Nucleus accumbens (tissue), 56 donors: ENCODE results near the gene NLGN1.
"Not testable (repeated sequence)": the region's sequence is repeated elsewhere in the genome, so short reads cannot be mapped to it uniquely, and the experiment has no call there.

Experiments
- DNase-seq, 56 donors: peaks; one replicate each; lab custom pipeline; 2025; lab: John Stamatoyannopoulos, UW

Gene NLGN1

DNA sequence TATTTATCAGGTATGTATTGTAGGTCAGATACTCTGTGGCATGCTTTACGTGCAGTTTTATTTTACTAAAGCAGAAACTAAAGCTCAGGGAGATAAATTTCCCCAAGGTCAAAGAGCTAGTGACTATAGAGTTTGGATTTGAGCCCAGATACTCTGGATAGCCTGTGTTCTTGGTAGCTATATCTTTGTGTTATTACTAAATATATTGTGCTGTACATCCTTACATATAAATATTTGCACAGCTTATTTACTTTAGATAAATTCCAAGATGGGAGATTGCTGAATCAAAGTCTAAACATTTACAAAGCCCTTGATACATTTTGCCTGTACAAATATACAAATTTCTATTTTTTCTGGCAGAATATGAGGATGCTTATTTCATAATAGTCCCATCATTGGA lies 800.7 kb downstream of the NLGN1 start:
- DNase-seq = no peak

- no peak for DNase-seq
Measured at GRCh38 chr3:174199696-174200095, 802.2 kb downstream of the NLGN1 start.

DNA sequence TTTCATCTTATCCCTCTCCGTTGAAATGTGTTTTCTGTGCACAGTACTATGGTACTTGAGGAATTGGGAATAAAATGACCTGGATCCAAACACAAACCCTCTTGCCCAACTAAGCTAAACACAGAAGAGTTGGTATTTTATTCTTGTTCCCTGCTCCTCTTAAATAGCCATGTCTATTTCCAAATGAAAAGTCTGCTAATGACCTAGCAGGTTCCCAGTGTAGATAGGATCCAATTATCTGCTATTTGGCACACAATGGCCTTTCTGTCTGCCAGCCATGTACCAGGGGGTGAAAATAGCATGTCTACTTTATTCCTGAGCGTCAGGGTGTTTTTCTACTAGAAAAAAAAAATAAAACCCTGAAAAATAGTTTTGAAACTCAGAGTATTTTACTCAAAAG lies 804.6 kb downstream of the NLGN1 start:
- DNase-seq = peak in 1 of 56 donors; percentile 0

DNA sequence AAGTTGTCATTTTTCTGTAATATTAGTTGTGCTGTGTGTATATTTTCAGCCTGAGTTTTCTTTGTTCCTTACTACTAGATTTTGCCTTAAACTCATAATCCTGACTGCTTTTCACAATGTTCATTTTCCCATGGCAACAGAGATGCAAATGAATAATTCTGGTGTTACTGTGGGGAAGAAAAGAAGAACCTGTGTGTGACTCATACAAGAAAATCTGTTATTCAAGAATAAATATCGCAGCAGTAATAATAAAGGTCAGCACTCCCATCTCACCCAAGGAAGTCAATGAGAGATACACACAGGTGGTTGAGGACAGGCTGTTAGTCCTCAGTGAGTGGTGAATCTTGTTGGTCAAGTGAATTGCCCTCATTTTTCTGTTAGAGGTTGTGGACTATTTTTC lies 805.0 kb downstream of the NLGN1 start:
- no peak for DNase-seq

- DNase-seq = no peak
Measured at GRCh38 chr3:174204765-174205164, 807.2 kb downstream of the NLGN1 start.

DNA sequence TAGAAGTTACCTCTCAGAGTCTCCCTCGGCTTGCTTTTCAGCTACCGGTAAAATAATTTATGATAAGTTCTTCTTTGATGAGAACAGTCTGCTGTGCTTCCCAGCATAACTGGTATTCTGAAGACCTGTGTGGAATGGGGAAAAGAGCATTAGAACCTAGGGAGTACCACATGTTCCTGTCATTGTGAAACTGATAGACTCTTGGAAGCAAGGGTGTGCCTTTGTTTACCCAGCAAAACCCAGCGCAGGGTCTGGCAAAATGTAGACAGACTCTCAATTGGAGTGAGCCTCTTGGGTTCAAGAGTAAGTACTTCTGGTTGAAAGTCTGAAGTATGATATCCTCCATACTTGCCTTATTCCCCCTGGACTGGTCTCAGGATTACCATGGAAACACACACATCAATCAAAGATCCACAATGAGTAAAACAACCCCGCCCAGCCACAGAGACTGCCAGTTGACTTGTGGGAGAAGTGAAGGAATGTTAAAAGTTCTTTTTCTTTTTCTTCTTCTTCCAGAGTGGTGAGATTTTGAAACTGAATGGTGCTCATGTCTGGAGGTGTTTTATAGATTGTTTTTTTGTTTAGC lies 809.2 kb downstream of the NLGN1 start:
- DNase-seq = no peak

GRCh38 chr3:174208161-174208560 lies 810.6 kb downstream of the NLGN1 start:
- DNase-seq = no peak

- not testable (repeated sequence) for DNase-seq
Measured at GRCh38 chr3:174211896-174212295, 814.4 kb downstream of the NLGN1 start.

- no peak for DNase-seq
Measured at GRCh38 chr3:174215456-174215855, 817.9 kb downstream of the NLGN1 start.

DNA sequence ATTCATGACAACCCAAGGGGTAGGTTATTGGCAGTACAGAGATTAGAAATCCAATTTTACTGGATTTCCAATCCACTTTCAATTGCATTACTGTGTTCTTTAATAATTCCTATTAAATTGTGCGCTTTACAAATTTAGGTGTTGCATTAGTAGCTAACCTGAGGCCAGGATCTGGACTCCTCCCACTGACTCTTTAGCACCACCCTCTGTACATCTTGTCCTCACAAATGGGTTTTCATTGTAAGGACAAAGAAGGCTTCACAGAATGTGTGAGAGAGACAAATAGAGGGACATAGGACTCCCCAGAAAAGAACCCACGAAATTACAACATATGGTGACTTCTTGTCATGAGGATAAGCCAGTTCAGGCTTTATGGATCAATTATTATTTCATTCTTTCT lies 818.5 kb downstream of the NLGN1 start:
- DNase-seq = no peak

DNA sequence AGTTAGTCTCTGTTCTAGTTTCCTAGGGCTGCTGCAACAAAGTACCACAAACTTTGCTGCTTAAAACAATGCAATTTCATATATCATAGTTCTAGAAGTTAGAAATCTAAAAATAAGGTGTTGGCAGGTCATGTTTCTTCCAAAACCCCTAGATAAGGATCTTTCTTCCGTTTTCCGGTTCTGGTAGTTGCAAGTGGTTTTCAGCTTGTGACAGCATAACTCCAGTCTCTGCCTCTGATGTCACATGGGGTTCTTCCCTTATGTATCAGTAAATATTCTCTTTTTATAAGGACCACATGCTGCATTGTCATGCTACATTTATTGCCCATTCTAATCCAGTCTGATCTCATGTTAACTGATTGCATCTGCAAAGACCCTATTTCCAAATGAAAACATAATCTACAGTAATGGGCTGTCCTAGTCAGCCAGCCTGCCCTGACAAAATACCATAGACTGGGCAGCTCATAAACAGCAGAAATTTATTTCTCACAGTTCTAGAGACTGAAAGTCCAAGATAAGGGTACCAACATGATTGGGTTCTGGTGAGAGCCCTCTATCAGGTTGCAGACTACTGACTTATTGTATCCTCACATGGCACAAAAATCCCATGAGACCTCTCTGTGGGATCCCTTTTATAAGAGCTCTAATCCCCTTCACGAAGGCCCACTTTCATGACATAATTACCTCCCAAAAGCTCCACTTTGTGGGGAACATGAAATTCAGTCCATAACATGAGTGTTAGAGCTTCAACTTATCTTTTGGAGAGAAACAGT lies 819.6 kb downstream of the NLGN1 start:
- no peak for DNase-seq

DNA sequence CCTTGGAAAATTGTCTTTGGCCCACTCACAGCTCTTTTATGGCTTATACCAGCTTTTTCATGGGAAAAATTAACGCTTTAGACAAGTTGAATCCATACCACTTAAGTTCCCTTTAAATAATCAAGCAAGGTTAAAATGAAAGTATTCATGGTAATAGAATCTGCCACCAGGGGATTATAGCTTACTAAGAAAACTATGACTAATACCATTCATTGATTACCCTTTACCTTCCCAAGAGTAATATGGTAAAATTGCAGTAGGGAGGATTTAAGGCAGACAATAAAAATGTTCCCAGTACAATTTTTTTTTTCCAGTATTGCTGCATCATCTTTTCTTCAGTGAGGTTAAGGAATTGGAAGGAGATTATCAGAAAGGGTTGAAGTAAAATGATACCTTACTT lies 820.5 kb downstream of the NLGN1 start:
- DNase-seq = no peak

DNA sequence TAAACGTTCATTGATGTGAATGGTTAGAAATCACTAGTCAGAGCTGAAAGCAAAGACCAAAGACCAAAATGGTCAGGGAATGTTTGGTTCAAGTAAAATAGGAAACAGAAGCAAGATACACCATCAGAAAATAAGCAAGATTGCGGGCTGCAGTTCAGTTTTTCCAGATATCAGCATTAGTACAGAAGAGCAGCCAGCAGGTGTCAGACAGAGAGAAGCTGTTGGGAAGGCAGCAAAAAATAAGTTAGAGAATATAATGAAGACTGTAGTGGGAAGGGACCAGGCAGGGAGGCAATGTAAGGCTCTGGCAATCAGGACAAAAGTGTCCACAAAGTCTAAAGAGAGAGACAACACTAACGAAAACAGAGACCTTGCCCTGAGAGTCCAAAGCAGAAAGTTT lies 822.2 kb downstream of the NLGN1 start:
- no peak for DNase-seq

DNA sequence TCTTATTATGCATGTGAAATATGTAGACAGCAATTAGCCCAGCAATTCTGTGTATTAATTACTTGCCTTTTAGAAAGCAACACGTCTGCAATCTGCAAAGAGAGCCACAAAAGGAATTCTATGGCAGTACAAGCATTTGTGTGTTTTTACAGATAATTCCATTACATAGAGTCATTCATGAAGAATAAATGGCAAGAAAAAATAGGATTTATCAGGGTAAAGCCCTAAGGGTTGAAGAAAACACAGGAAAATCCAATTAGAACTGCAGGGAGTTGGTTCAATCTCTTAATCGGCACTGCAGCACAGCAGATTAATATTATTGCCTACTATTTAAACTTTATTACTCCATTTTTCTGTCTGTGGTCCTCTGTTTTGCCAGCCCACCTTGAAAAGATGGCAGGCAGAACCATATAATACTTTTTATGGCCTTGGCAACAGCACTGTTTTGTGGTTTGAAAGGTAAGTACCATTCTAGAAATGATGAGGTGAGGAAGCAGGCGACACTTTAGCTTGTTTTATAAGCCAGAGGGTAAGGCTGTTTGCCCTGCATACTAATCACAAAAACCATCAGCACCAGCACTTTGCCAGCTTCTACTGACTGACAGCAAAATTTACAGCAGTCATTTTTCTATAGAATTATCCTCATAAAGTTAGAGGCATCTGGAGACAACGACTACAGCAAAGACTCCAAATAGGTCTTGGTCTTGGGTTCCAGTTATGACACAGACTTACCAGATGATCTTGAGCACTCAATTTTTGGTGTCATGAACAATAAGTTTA lies 823.4 kb downstream of the NLGN1 start:
- no peak for DNase-seq

DNA sequence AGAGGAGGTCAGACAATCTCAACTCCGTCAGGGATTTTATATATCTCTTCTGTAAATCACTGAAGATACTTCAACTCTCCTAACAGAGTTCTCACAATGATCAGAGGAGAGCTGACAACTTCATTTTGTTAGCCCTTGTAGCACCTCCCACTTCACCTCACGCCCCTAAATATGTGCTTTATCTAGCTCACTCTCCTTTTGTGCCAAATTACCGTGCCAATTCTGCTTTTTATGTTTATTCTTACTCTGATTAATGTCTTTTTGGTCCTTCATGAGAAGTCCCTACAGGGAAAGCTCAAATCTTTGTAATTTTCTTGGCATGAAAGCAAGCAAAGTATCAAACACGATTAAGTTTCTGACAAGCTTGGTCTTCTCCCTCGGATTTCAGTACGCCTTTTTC lies 825.5 kb downstream of the NLGN1 start:
- no peak for DNase-seq

- no peak for DNase-seq
Measured at GRCh38 chr3:174223626-174224025, 826.1 kb downstream of the NLGN1 start.

DNA sequence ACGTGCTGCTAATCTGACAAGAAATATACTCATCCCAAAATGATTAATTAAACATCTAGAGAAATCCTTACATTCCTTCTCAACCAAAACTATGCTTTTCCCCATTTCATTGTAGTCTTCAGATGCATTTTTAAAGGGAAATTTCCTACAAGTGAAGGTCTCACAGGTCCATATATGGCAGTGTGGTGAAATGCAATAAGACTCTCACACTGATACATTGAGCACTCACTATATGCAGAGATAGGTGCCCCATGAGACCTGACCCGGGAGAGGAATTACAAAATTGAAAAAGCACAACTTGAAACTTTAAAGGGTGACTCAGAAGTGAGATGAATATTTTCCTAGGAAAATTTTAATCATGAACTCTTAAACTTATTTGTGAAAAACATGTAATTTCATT lies 832.4 kb downstream of the NLGN1 start:
- no peak for DNase-seq

DNA sequence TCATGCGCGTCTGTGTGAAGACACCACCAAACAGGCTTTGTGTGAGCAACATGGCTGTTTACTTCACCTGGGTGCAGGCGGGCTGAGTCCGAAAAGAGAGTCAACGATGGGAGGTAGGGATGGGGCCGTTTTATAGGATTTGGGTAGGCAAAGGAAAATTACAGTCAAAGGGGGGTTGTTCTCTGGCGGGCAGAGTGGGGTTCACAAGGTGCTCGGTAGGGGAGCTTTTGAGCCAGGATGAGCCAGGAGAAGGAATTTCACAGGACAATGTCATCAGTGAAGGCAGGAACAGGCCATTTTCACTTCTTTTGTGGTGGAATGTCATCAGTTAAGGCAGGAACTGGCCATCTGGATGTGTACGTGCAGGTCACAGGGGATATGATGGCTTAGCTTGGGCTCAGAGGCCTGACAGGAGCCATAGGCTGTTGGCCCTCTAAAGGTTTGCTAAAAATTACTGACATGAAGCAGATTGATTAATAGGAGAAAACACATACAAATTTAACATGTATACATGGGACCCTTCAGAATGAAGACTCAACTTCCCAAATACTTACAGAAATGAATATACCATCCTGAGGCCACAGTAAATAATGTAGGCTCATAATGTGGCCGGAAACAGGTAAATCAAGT lies 834.6 kb downstream of the NLGN1 start:
- DNase-seq = not testable (repeated sequence)

DNA sequence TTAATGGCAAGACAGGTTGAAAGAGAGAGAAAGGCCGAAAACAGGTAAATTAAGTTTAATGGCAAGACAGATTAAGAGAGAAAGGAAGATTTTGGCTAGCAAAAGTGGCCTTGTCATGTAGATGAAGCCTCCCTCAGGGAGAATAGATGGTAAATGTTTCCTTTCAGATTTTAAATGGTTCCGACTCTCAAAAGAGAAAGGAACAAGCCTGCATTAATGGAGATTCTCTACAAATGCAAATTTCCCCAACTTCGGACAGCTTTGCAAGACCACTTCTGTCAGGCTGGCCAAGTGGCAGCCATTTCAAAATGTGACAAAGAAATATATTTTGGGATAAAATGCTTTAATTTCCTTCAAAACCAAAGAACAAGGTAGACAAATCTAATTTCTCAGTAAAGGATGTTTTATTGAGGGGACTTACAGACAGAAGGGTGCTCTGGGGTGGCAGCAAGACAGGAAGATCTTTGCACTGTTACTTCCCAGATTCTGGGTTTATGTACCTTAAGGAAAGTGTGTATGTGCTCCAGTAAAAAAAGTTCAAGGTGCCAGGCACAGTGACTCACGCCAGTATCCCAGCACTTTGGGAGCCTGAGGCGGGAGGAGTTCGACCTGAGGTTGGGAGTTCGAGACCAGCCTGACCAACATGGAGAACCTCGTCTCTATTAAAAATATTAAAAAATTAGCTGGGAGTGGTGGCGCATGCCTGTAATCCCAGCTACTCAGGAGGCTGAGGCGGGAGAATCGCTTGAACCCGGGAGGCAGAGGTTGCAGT lies 835.3 kb downstream of the NLGN1 start:
- DNase-seq = no peak

DNA sequence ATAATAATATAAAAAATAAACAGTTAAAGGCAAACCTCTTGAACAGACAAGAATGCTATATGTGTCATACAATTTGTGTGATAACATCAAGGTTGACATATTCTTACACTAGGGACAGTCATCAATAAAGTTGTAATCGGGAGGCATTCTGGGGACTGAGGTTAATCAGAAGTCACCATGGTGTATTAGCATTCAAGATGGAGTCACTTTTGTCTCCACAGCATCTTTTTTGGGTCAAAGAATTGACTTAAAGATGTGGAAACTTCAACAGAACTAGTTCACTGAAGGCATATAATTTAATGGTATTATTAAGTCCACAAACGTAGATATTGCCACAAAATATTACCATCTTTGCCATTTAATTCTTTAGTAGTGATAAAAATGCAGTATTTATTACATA lies 836.0 kb downstream of the NLGN1 start:
- no peak for DNase-seq
